GM19328 (cell line): ENCODE measurements around the gene MDM1.

Experiments
- ATAC-seq: cut with Tn5 transposase; IDR thresholded peaks from one replicate; pipeline ENCODE4 v1.9.1; 2021; ENCODE audit warnings: mild to moderate bottlenecking, moderate library complexity; ENCODE audit not compliant: unreplicated experiment

MDM1 gene

DNA sequence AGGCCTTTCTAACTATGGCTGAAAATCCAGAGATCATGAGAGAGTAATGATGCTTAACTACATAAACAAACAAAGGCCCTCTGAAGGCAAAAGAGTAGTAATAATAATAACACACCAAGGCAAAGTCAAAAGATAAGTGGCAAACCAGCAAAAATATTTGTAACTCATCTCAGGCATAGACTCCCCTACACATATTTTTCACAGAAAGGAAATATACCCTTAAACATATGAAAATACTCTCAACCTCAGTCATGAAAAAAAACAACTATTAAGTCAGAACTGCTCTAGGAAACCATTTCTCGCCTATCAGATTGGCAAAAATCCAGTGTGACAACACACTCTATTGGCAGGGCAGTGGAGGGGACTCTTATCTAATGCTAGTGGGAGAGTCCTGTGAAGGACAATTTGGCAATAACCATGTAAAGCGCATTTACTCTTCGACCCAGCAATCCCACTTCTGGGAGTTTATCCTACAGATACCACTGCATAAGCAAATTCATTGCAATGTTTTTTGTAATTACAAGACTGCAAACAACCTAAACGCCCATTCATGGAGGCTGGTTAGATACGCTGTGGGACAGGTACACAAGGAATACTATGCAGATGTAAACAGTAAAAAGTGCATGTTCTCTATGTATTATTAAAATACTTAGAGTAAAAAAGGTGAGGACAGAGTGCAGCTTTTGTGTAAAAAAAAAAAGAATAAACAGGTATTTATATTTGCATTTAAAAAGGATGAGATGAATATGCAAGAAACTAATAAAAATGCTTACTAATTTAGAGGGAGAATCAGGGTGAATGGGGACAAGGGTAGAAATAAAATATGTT is 52.7 kb downstream of the MDM1 start:
- no peak for ATAC-seq

- no peak for ATAC-seq
Observed at GRCh38 chr12:68276402-68276930, 55.7 kb downstream of the MDM1 start.

DNA sequence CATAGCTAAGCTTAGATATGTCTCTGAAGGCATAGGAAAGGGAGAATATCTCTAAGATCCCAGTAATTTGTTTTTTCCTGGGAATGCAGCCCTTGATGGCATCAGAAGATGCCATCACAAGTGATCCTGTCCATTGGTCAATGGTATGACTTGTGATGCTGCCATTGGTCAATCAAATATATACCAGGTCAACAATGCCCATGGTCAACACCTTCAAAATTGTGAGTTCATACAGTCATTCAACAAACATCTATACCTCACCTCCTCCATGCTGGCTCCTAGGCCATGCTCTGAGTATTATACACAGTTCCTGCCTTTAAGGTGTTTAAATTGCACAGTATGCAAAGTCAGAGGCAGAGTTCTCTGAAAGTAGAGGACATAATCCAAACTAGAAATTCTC is 59.4 kb downstream of the MDM1 start:
- ATAC-seq: no peak

GRCh38 chr12:68271346-68271745 is 60.8 kb downstream of the MDM1 start:
- ATAC-seq: no peak

DNA sequence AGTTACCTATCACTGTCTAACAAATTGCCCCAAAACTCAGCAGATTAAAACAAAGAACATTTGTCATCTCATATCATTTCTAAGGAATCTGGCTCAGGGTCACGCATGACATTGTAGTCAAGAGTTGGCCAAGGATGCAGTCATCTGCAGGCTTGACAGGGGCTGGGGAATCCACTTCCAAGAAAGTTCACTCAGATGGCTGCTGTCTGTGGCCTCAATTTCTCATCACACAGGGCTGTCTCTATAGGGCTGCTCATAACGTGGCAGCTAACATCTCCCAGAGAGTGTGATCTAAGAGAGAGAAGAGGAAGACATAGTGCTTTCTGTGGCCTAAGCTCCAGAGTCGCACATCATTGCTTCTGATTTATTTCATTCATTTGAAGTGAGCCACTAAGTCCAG is 61.8 kb downstream of the MDM1 start:
- no peak for ATAC-seq

DNA sequence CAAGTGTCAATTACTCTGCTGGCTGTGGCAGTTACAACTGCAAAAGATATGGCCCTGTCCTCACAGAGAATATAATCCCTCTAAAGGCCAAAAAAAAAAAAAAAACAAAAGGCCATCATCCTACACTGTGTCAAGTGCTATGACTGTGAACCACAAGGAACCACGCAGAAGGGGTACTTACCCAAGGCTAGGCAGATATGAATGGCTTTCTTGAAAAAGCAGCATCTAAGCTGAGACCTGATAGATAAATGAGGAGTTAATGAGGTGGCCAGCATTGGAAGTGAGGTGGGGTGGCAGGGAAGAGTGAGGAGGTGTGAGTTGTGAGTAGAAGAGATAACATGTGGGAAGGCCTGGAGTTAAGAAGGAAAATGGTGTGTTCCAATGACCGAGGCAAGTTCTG is 62.4 kb downstream of the MDM1 start:
- no peak for ATAC-seq

- ATAC-seq: no peak
Observed at GRCh38 chr12:68268967-68269366, 63.2 kb downstream of the MDM1 start.

- no peak for ATAC-seq
Observed at GRCh38 chr12:68267892-68268396, 64.2 kb downstream of the MDM1 start.

- no peak for ATAC-seq
Observed at GRCh38 chr12:68264857-68265256, 67.3 kb downstream of the MDM1 start.

GRCh38 chr12:68264158-68264855 is 67.9 kb downstream of the MDM1 start:
- ATAC-seq: no peak

DNA sequence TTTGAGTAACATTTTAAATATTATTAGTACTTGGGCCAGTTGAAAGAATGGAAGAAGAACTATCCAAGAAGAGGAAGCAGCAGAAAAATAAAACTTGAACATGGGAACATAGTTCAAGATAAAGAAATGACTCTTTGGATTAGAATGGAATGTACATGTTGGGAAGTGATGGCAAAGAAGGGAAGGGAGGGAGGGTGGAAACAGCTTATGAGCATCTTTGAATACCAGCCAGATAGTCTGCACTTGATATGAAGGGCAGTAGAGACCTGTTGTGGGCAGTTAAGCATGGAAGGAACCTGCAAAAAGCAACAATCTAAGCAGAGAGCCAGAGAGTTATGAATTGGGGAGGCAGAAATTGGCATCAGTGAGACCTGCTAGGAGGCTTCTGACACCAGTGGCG is 68.8 kb downstream of the MDM1 start:
- ATAC-seq: no peak

- ATAC-seq: no peak
Observed at GRCh38 chr12:68261896-68262295, 70.3 kb downstream of the MDM1 start.

GRCh38 chr12:68260153-68260552 is 72.0 kb downstream of the MDM1 start:
- no peak for ATAC-seq

DNA sequence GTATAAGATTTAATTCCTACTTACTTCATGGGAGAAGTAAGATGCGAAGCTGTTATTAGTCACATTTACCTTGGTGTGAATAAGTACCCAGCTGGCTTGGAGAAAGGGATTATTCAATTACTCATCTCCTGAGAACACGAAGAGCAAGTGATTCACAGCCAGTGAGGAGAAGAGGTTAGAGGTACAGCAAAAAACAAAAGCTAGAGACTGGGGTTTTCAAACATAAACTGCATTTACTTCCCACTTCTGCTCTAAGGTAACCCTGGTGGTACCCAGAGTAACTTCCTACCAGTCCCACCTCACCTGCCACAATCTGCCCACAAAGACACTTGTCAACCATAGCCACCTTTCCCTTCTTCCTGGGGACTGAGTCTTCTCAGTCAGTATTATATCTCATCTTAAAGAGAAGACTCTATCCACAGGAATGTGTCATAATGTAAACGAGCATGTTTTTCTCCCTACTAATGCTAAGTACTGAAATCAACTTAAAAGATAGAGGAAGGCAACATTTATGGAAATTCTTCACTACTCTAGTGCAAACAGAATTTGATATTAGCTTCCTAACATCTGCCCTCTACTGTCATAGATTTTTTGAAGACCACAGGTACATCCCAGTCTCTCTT is 72.7 kb downstream of the MDM1 start:
- no peak for ATAC-seq

DNA sequence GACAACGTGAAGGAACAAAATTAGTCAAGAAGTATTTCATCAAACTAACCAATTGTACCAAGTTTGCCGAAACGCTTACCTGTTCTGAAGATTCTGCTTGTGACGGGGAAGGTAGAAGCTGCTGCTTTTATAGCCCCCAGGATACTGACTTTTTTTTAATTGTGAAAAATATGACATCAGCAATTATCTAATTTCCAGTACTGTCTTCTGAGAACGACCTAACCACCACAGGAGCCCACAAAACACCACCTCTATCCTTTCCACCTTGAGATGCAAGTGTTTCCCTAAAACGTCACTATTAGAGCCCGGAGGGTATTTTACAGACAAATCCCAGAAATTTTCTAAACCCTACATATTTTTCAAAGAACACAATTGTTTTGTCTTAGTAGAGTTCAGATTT is 78.7 kb downstream of the MDM1 start, which contains the start of gene IL22:
TSS of gene IL22 (minus strand) at position 101 of the 400 bp plus-strand sequence. CDS start 156 bp downstream, outside the sequence.
- no peak for ATAC-seq

GRCh38 chr12:68252077-68252476 is 80.1 kb downstream of the MDM1 start:
- ATAC-seq: no peak

DNA sequence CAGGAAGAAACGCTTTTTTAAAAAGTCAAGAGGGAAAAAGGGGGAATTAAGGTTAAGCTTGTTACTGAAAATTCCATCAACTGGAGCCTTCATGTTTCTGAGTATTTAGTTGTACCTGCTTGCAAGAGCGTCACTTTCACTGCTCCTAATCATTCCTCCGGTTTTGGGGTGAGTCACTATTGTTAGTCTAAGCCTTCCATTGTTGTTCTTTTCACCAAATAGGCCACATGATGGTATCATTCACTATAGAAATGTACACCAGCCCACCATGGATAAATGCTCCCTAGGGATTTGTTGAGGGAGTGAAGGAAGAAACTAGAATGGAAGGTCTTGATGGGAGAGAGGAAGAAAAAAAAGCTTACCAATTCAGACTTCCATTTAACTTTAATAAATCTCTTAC is 81.7 kb downstream of the MDM1 start:
- no peak for ATAC-seq

DNA sequence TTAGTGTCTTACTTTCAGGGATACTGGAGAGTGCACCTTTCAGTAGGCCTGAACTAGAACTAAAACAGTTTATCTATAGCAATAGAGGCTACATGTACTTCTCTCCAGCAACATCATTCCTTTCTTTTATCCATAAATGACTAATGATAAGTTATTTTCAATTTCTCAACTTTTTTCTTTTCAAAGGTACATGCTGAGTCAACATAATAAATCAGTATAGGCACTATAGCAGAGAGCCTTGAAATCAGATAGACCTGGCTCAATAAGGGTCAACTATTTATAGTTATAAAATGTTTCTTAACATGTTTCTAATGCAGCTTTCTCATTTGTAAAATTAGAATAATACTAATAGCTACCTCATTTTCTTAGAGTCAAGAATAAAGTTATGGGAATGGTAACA is 84.4 kb downstream of the MDM1 start:
- no peak for ATAC-seq

DNA sequence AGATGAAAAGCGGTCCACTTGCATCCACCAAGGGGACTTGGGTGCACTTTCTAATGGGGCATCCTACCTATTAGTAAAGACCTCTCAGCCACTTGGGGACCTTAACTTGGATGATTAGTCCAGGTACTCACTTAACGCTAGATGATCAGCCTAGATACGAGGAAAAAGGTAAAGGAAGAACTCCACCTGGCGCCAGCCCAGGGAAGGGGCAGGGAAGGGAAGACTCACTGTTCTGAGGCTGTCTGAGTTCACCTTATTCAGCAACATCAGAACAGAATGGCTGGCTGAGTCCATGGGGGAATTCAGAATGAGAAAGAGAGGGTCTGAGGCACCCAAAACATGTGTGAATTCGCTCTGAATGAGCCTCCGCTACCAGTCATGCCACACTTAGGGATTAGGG is 85.8 kb downstream of the MDM1 start:
- ATAC-seq: no peak

- ATAC-seq: no peak
Observed at GRCh38 chr12:68245180-68246021, 86.8 kb downstream of the MDM1 start.
